A549 (cell line): ENCODE measurements around the gene SLPI.

ENCODE experiments used
- CTCF ChIP-seq: fragments of >200 bp; sonication (Bioruptor Twin); formaldehyde crosslinking; IDR thresholded peaks from 3 replicates; pipeline ENCODE4 v1.5.1; 2016
- EHMT2 ChIP-seq: fragments of 200-600 bp; sonication (generic); IDR thresholded peaks from 2 replicates; pipeline ENCODE4 v1.6.1; 2016; ENCODE audit warnings: antibody characterized with exemption, low read depth, mild to moderate bottlenecking, moderate library complexity
- EP300 ChIP-seq, 2 experiments: fragments of >200 bp; sonication (Bioruptor Twin); formaldehyde crosslinking; IDR thresholded peaks; 2 replicates in 1 of 2; 3 replicates in 1 of 2; pipeline ENCODE4 v1.6.1; 2016 to 2017
- HEYL ChIP-seq: fragments of 250-450 bp; sonication (Bioruptor Pico); IDR thresholded peaks from 2 replicates; pipeline ENCODE4 v1.8.0; 2021; ENCODE audit warnings: mild to moderate bottlenecking, moderate library complexity
- JUN ChIP-seq, 2 experiments: fragments of >200 bp; sonication (Bioruptor Twin); formaldehyde crosslinking; IDR thresholded peaks; 2 replicates in 1 of 2; 3 replicates in 1 of 2; pipeline ENCODE4 v1.6.1; 2016 to 2017
- KDM5A ChIP-seq: fragments of 200-600 bp; sonication (generic); IDR thresholded peaks from 2 replicates; pipeline ENCODE4 v1.6.1; 2016; ENCODE audit warnings: antibody characterized with exemption, mild to moderate bottlenecking
- PBX3 ChIP-seq: IDR thresholded peaks from 2 replicates; pipeline ENCODE4 v1.6.1; 2012
- POLR2A ChIP-seq: IDR thresholded peaks from 2 replicates; pipeline ENCODE4 v1.6.1; 2012; ENCODE audit warnings: mild to moderate bottlenecking, low read length
- REST ChIP-seq: fragments of 200-600 bp; sonication (generic); IDR thresholded peaks from 2 replicates; pipeline ENCODE4 v1.6.1; 2016; ENCODE audit warnings: antibody characterized with exemption, mild to moderate bottlenecking, moderate library complexity
- RFX5 ChIP-seq: fragments of 450-650 bp; IDR thresholded peaks from 2 replicates; pipeline ENCODE4 v1.7.1; 2014; ENCODE audit warnings: antibody characterized with exemption, mild to moderate bottlenecking, moderate library complexity
- RNF2 ChIP-seq: fragments of 200-600 bp; sonication (generic); IDR thresholded peaks from 2 replicates; pipeline ENCODE4 v1.6.1; 2016; ENCODE audit warnings: low read depth, mild to moderate bottlenecking, antibody characterized with exemption, moderate library complexity, borderline replicate concordance
- SMC3 ChIP-seq: fragments of >200 bp; sonication (Bioruptor Twin); formaldehyde crosslinking; IDR thresholded peaks from 3 replicates; pipeline ENCODE4 v1.6.1; 2018; ENCODE audit warnings: inconsistent platforms
- TFCP2L1 ChIP-seq: fragments of 250-450 bp; sonication (Bioruptor Pico); IDR thresholded peaks from 2 replicates; pipeline ENCODE4 v1.5.0; 2021; ENCODE audit warnings: mild to moderate bottlenecking

GRCh38 chr20:45218636-45219035 lies 35.7 kb downstream of the SLPI start:
- TF ChIP-seq RFX5 (no peak), TFCP2L1 (CRISPR knock-in tag) (no peak), CTCF (no peak), KDM5A (no peak), HEYL (CRISPR knock-in tag) (no peak), POLR2A (no peak), RNF2 (no peak), JUN (IDR thresholded peaks at IDR 0.05) (no peak), SMC3 (no peak), EHMT2 (no peak), PBX3 (no peak), EP300 (IDR thresholded peaks at IDR 0.05) (no peak), REST (no peak)
